Lower leg skin (tissue), 4 donors: ENCODE data around the gene LRIG1. TPM values are rescaled to one million over a fixed set of nuclear protein-coding genes. Genes with fewer than 3 reads are reported as not detected.

Experiments
- DNase-seq, 2 donors: peaks; one replicate each; pipeline ENCODE4 v3.0.0-alpha.2; 2019; ENCODE audit warnings: low spot score in 2 of 2
- H3K4me3 ChIP-seq: fragments of 200-600 bp; sonication (generic); 2 replicates; pipeline ENCODE4 v1.5.1; 2017; ENCODE audit warnings: mild to moderate bottlenecking, low read depth; ENCODE audit not compliant: poor library complexity, severe bottlenecking
- POLR2A ChIP-seq, 2 donors: fragments of 450-650 bp; IDR thresholded peaks; one replicate each; pipeline ENCODE4 v1.6.1; 2016 to 2017; ENCODE audit warnings: antibody characterized with exemption in 2 of 2, mild to moderate bottlenecking in 1 of 2, moderate library complexity in 1 of 2
- WGBS, 2 donors: methylation state at CpG; one replicate each; pipeline ENCODE4 v1.1.5; 2018; 5-methylcytosine and 5-hydroxymethylcytosine counted together
- intact Hi-C: fragments of 100-400 bp; cut with DNase I; formaldehyde crosslinking; loops from one replicate; pipeline ENCODE4 v1.15.0; 2023; ENCODE audit warnings: low total_unique reads
- total RNA-seq, 4 donors: library from RNA; depleted of rRNA; stranded (reverse); fragments of >200 nt; gene quantifications; one replicate each; pipeline ENCODE4 v1.1.0, GENCODE V29; 2016
- TF ChIP-seq, protein P1 (sequence below), 3 donors: fragments of 450-650 bp; IDR thresholded peaks; one replicate each; pipeline ENCODE4 v1.5.1; 2016; ENCODE audit warnings: antibody characterized with exemption in 3 of 3, mild to moderate bottlenecking in 3 of 3, moderate library complexity in 2 of 3

The LRIG1 gene
- total RNA-seq, 4 donors from 2014 or later, result 53.3 to 91.5 (median 69.8) TPM

DNA sequence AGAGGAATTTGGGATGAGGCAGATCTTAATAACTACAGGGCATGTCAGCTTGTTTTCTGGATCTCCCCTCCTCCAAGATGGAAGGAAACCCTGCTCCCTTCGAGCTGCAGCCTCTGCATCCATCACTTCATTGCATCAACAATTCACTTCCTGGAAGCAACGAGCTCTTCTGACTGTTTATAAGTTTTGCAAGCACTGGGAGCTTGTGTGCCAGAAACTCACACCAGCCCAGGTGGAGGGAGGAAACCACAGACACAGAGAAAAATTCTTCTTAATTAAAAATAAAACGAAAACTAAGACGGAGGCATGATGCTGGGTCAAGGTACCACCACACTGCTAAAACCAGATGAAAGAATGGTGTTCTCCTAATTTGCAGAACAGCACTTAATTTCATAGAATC is 10.6 kb downstream of the LRIG1 start:
- no peak for DNase-seq
- no peak for TF ChIP-seq POLR2A (IDR thresholded peaks at IDR 0.05)
- TF ChIP-seq, protein P1, sequence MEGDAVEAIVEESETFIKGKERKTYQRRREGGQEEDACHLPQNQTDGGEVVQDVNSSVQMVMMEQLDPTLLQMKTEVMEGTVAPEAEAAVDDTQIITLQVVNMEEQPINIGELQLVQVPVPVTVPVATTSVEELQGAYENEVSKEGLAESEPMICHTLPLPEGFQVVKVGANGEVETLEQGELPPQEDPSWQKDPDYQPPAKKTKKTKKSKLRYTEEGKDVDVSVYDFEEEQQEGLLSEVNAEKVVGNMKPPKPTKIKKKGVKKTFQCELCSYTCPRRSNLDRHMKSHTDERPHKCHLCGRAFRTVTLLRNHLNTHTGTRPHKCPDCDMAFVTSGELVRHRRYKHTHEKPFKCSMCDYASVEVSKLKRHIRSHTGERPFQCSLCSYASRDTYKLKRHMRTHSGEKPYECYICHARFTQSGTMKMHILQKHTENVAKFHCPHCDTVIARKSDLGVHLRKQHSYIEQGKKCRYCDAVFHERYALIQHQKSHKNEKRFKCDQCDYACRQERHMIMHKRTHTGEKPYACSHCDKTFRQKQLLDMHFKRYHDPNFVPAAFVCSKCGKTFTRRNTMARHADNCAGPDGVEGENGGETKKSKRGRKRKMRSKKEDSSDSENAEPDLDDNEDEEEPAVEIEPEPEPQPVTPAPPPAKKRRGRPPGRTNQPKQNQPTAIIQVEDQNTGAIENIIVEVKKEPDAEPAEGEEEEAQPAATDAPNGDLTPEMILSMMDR (IDR thresholded peaks at IDR 0.05), result no peak
- 28% methylated on average over 4 of the region's 4 CpGs for WGBS, 2 donors
- intact Hi-C loops, result no loop called here
- H3K4me3 ChIP-seq, result no peak overlapping the region

DNA sequence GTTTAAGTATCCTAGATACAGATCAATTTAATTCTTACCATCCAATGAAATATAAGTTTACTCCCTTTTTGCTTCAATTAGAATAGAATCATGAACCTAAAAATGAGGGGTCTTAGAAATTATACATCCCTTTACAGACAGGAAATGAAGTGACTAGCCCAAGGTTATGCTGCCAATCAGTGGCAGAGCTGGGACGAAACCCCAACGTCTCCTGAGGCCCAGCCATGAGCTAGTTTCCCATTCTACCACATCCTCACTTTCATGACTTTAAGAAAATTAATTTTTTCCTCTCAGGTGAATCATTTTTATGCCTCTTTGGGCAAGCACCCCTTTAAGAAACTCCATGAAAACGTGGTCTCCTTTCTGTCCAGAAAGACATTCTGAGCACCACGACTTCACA is 11.2 kb downstream of the LRIG1 start:
- H3K4me3 ChIP-seq, result no peak overlapping the region
- WGBS, 2 donors, result 73 to 79% methylated on average over 4 of the region's 4 CpGs
- no peak for TF ChIP-seq POLR2A (IDR thresholded peaks at IDR 0.05)
- TF ChIP-seq, protein P1 (IDR thresholded peaks at IDR 0.05), result no peak
- no peak for DNase-seq
- intact Hi-C loops, result no loop called here

DNA sequence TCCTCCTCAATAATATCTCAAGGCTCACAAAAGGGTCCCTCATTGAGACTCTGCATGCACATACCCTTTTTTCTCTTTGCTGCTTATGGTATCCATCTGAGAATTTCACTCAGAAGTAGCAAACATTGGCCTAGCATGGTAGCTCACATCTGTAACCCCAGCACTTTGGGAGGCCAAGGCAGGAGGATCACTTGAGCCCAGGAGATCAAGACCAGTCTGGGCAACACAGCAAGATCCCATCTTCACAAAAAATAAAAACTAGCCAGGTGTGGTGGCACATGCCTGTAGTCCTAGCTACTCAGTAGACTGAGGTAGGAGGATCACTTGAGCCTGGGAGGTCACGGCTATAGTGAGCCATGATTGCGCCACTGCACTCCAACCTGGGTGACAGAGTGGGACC is 11.7 kb downstream of the LRIG1 start:
- no peak for DNase-seq
- WGBS, 2 donors, result 97 to 98% methylated on average over 2 of the region's 2 CpGs
- TF ChIP-seq, protein P1 (IDR thresholded peaks at IDR 0.05), result no peak
- TF ChIP-seq POLR2A (IDR thresholded peaks at IDR 0.05), result no peak
- no peak overlapping the region for H3K4me3 ChIP-seq
- intact Hi-C loops, result no loop called here

DNA sequence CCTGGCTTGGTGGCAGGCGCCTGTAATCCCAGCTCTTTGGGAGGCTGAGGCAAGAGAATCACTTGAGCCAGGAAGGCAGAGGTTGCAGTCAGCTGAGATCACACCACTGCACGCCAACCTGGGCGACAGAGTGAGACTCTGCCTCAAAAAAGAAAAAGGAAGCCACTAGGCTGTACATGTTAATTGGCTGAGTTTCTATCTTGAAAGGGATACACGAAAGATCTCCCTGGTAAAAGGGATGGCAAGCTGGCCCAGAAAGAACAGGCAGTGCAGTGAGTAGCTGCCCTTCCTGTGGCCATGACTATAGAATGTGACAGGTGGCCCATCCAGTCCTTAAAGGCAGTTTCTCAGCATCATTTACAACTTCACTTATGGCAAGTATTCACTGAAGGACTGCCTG is 12.3 kb downstream of the LRIG1 start:
- intact Hi-C loops, result no loop called here
- no peak for DNase-seq
- no peak overlapping the region for H3K4me3 ChIP-seq
- WGBS, 2 donors, result 70 to 84% methylated on average over 4 of the region's 4 CpGs
- no peak for TF ChIP-seq POLR2A (IDR thresholded peaks at IDR 0.05)
- TF ChIP-seq, protein P1 (IDR thresholded peaks at IDR 0.05), result no peak

DNA sequence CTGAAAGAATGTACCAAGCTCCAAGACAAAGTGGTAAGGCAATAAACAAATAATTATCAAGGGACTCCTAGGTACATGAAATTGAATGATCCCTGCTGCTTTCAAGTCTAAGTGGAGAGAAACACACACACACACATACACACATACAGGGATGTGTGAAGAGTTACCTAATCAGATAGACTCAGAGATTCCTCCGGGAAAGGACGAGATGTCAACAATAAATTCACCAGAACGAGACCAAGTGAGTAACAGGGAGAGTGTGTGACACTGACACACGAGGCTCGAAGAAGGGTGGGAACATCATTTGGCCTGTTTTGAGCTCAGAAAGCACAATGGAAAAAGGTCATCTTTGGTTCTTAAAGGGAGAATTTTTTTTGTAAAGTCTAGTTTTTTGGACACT is 13.4 kb downstream of the LRIG1 start:
- TF ChIP-seq, protein P1 (IDR thresholded peaks at IDR 0.05), result no peak
- no peak for TF ChIP-seq POLR2A (IDR thresholded peaks at IDR 0.05)
- no peak overlapping the region for H3K4me3 ChIP-seq
- intact Hi-C loops, result no loop called here
- 58% methylated on average over 5 of the region's 5 CpGs for WGBS, 2 donors
- peak in 1 of 2 donors; percentile 63 for DNase-seq

DNA sequence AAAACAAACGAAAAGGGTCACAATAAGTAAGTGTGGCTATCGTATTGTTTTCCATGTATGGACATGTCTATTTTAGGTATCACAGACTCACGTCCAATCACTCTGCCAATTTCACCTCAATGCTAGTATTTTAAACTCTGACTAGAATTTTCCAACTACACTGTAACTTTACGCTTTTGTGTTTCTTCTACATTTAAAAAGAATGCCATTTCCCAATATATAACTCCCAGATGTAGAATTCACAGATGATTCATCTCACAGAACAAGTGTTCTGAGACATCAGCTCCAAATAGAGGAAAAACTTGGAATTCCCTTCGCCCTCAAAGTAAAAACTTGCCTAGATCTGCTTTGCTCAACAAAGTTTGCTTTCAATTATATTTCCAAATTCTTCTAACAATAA is 14.2 kb downstream of the LRIG1 start:
- WGBS, 2 donors, result 47 to 54% methylated on average over 5 of the region's 5 CpGs
- no peak for DNase-seq
- H3K4me3 ChIP-seq, result no peak overlapping the region
- intact Hi-C loops, result no loop called here
- TF ChIP-seq, protein P1 (IDR thresholded peaks at IDR 0.05), result no peak
- TF ChIP-seq POLR2A (IDR thresholded peaks at IDR 0.05), result no peak
